Uterus (tissue), 2 donors: ENCODE results near the gene ZPBP2.

Experiments
- POLR2A ChIP-seq, 2 donors: fragments of 450-650 bp; IDR thresholded peaks; one replicate each; pipeline ENCODE4 v1.6.1; 2016; ENCODE audit warnings: antibody characterized with exemption in 2 of 2, mild to moderate bottlenecking in 1 of 2, moderate library complexity in 1 of 2
- TF ChIP-seq, protein P1 (sequence below), 4 experiments: fragments of 200-600 bp in 2 of 4; fragments of 450-650 bp in 2 of 4; sonication (generic) in 2 of 4; IDR thresholded peaks; one replicate each; pipeline ENCODE4 v1.5.1; 2016 to 2019; ENCODE audit warnings: antibody characterized with exemption in 4 of 4, mild to moderate bottlenecking in 2 of 4, moderate library complexity in 1 of 4

DNA sequence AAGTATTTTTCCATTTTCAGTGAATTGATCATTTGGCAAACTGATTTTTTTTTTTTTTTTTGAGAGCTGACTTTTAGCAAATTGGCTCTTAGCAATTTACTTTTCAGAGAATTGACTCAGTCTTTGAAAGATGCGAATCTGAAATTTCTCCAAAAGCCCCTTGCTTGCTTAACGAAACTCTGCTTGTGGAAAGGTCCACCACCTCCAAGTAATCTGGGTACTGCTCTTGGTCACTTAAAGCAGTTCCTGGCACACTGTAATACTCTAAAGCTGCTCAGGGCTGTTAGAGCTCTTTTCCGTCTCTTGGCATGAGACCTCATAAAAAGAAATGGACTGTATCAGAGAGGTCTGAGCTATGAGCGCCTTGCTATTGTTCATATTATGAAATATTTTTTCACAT, 47.6 kb downstream of the ZPBP2 start:
- TF ChIP-seq, protein P1, sequence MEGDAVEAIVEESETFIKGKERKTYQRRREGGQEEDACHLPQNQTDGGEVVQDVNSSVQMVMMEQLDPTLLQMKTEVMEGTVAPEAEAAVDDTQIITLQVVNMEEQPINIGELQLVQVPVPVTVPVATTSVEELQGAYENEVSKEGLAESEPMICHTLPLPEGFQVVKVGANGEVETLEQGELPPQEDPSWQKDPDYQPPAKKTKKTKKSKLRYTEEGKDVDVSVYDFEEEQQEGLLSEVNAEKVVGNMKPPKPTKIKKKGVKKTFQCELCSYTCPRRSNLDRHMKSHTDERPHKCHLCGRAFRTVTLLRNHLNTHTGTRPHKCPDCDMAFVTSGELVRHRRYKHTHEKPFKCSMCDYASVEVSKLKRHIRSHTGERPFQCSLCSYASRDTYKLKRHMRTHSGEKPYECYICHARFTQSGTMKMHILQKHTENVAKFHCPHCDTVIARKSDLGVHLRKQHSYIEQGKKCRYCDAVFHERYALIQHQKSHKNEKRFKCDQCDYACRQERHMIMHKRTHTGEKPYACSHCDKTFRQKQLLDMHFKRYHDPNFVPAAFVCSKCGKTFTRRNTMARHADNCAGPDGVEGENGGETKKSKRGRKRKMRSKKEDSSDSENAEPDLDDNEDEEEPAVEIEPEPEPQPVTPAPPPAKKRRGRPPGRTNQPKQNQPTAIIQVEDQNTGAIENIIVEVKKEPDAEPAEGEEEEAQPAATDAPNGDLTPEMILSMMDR (IDR thresholded peaks at IDR 0.05), result no peak
- no peak for TF ChIP-seq POLR2A (IDR thresholded peaks at IDR 0.05)
